ENCODE data around the gene CA4. TPM values are rescaled to one million over a fixed set of nuclear protein-coding genes. Genes with fewer than 3 reads are reported as not detected.
A peak's percentile ranks its signal among the peaks of the same experiment; 100 is the strongest.
"Not testable (repeated sequence)": the region's sequence is repeated elsewhere in the genome, so short reads cannot be mapped to it uniquely, and the experiment has no call there.

Gene CA4
- total RNA-seq, 1 experiment from 2014 or later = 6.7 TPM

GRCh38 chr17:60115364-60115763 is 34.4 kb upstream of the CA4 start:
- H3K4me3 Mint-ChIP-seq; H3K36me3 Mint-ChIP-seq; H3K9me3 Mint-ChIP-seq; H3K4me1 Mint-ChIP-seq; POLR2A ChIA-PET; CTCF ChIA-PET; H3K27ac Mint-ChIP-seq; DNase-seq (ENCODE audit: low spot score); H3K27me3 Mint-ChIP-seq (ENCODE audit: low read depth); ATAC-seq: not testable (repeated sequence)

- H3K27ac Mint-ChIP-seq; H3K9me3 Mint-ChIP-seq; DNase-seq (ENCODE audit: low spot score); H3K4me3 Mint-ChIP-seq; CTCF ChIA-PET; H3K27me3 Mint-ChIP-seq (ENCODE audit: low read depth); H3K4me1 Mint-ChIP-seq; POLR2A ChIA-PET; H3K36me3 Mint-ChIP-seq: not testable (repeated sequence)
- peak; percentile 46 for ATAC-seq
Measured at GRCh38 chr17:60116196-60116595, 33.6 kb upstream of the CA4 start.

- H3K9me3 Mint-ChIP-seq; H3K27me3 Mint-ChIP-seq (ENCODE audit: low read depth); CTCF ChIA-PET: not testable (repeated sequence)
Measured at GRCh38 chr17:60119162-60119561, 30.6 kb upstream of the CA4 start.

GRCh38 chr17:60119807-60120748 is 29.7 kb upstream of the CA4 start:
- H3K4me1 Mint-ChIP-seq; H3K4me3 Mint-ChIP-seq; H3K27me3 Mint-ChIP-seq (ENCODE audit: low read depth); POLR2A ChIA-PET; H3K27ac Mint-ChIP-seq; CTCF ChIA-PET; H3K36me3 Mint-ChIP-seq; H3K9me3 Mint-ChIP-seq; DNase-seq (ENCODE audit: low spot score): not testable (repeated sequence)
- peak; percentile 46 for ATAC-seq

More at GRCh38 chr17:60119162-60119561, 30.6 kb upstream of the CA4 start:
- H3K4me1 Mint-ChIP-seq; H3K27ac Mint-ChIP-seq; H3K4me3 Mint-ChIP-seq; POLR2A ChIA-PET; H3K36me3 Mint-ChIP-seq; DNase-seq (ENCODE audit: low spot score): not testable (repeated sequence)
- ATAC-seq = 0 out of 2 replicates have a peak, but pooled peaks have one; percentile 6

GRCh38 chr17:60127068-60128064 is 22.4 kb upstream of the CA4 start:
- TF ChIP-seq ESRRA (CRISPR knock-in tag; IDR thresholded peaks at IDR 0.05; ENCODE audit: borderline replicate concordance) (no peak), ZSCAN18 (CRISPR knock-in tag; IDR thresholded peaks at IDR 0.05) (no peak), MAX (CRISPR knock-in tag; IDR thresholded peaks at IDR 0.05) (no peak), ATF3 (CRISPR knock-in tag; conservative IDR thresholded peaks at IDR 0.05) (no peak), ZNF121 (CRISPR knock-in tag; IDR thresholded peaks at IDR 0.05) (no peak), ATF1 (CRISPR knock-in tag; IDR thresholded peaks at IDR 0.05) (no peak), OVOL2 (CRISPR knock-in tag; IDR thresholded peaks at IDR 0.05; ENCODE audit: borderline replicate concordance) (no peak), SOX15 (CRISPR knock-in tag; IDR thresholded peaks at IDR 0.05) (no peak), ZNF396 (CRISPR knock-in tag; IDR thresholded peaks at IDR 0.05; ENCODE audit: borderline replicate concordance) (no peak), NFE2L1 (CRISPR knock-in tag; IDR thresholded peaks at IDR 0.05) (no peak), JAZF1 (CRISPR knock-in tag; IDR thresholded peaks at IDR 0.05) (no peak)
- ATAC-seq (no peak), DNase-seq (ENCODE audit: low spot score) (no peak)
- CTCF ChIA-PET = interaction anchor here (1.0 kb wide), 1 partner anchor 294 kb away, joined by 3 read pairs; no protein-coding TSS in a partner anchor
- no peaks in the 10 kb centered on the region; the same call in 1 of the 2 replicates for H3K36me3 Mint-ChIP-seq
- no peaks in the 10 kb centered on the region for H3K9me3 Mint-ChIP-seq
- POLR2A ChIA-PET = no interaction called here
- H3K4me1 Mint-ChIP-seq = peaks cover 9% of the 10 kb centered on the region
- no peak overlapping the region for H3K27ac Mint-ChIP-seq
- H3K4me3 Mint-ChIP-seq = no peak overlapping the region
- peaks cover 15% of the 10 kb centered on the region for H3K27me3 Mint-ChIP-seq (ENCODE audit: low read depth)
